GM12873 (cell line): ENCODE data around the gene FGF12.

Experiments
- CTCF ChIP-seq: IDR thresholded peaks from 2 replicates; pipeline ENCODE4 v1.5.1; 2012; ENCODE audit warnings: low read depth, mild to moderate bottlenecking, moderate library complexity, low read length, control low read depth; ENCODE audit not compliant: insufficient read depth; ENCODE audit errors: missing control alignments

Gene FGF12

GRCh38 chr3:192745150-192745549 is 17.8 kb upstream of the FGF12 start:
- no peak for TF ChIP-seq CTCF

- TF ChIP-seq CTCF: no peak
Measured at GRCh38 chr3:192737506-192737905, 10.2 kb upstream of the FGF12 start.

DNA sequence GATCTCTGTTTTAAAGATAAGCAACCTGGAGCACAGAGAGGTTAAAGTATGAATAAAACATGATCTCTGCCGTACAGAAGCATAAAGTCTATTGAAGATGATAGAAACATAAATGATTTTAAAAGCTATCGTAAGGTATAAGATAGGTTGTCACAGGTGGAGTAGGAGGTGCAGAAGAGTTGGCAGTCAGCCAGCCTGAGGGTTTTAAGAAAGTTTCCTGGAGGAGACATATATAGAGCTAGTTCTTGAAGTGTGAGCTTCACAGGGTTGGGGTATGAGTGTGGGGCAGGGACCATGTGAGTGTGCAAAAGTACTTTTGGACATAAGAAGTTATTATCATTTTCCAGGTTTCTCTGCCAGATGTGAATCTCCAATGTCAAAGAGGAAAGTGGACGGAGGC is 3.9 kb upstream of the FGF12 start:
- TF ChIP-seq CTCF: no peak

GRCh38 chr3:192726385-192726784 is 956 bp downstream of the FGF12 start:
- TF ChIP-seq CTCF: no peak

DNA sequence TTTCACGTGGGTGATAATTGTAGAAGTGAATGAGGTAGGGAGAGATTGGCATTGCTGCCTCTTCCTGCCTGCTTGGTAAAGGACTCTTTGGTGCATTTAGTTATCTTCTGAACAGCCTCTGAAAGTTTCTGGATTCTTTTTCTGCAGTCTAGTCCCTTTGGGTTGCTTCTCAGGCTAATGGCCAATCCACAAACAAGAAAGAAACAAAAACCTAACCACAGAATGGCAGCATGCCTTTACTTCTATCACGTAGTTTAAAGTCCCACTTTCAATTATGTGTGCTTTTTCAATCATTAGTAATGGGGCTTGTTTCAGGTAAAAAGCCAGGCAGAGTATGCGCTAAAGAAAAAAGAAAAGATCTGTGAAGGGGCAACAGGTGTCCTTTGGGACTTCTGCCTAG is 7.4 kb downstream of the FGF12 start:
- no peak for TF ChIP-seq CTCF

DNA sequence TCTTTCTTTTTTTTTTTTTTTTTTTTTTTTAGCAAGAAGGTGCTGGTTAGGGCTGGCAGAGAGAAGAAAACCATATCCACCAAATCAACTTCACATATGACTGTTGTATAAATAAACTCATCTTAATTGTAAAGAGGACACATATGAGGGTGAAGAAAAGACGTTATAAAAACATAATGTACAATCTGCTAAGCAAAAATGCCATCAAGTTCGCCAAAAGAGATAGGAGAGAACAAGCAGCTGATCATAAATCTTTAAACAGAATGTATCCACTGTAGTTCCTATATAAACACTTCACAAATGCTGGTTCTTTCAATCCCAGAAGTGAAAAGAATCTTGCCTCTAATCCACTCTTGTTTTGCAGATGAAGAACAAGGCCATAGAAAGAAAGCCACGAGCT is 9.2 kb downstream of the FGF12 start:
- no peak for TF ChIP-seq CTCF

DNA sequence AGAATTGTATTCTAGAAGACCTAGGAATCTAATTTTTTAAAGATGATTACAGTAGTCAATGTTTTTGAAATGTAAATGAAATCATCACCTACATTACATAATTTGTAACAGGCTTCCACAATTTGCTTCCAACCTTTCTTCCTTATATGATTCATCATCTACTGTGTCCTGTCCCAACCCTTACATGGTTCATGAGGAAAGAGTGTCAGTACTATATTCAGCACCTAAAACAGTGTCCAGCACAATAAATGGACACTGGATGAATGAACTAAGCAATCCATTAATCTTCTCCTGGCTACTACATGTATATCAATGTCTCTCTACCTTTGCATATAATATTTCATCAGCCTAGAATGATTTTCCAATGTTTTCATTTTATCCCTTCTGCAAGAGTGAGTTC is 12.2 kb downstream of the FGF12 start:
- TF ChIP-seq CTCF: no peak

DNA sequence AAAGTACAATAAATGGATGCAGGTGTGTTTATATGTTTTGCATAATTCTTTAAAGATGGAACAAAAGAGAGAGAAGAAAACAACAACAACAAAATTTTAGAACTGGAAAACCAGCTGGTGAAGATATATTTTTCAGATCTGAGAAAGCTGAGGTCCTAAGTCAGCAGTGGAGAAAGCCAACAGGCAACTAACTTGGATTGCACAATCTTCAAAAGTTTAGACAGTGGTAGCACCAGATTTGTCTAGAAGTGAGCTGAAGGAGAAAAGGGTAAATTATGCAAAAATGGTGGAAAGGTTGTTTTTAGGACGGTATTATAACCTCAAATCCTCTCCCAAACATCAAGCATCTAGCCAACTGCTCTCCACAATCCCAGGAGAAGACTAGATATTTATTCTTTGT is 17.0 kb downstream of the FGF12 start:
- TF ChIP-seq CTCF: no peak
